GM21367 (cell line): ENCODE measurements around the gene CWF19L2.
"Not testable (repeated sequence)": the region's sequence is repeated elsewhere in the genome, so short reads cannot be mapped to it uniquely, and the experiment has no call there.

Experiments used
- ATAC-seq: cut with Tn5 transposase; IDR thresholded peaks from one replicate; pipeline ENCODE4 v1.9.1; 2021; ENCODE audit not compliant: unreplicated experiment

The CWF19L2 gene

DNA sequence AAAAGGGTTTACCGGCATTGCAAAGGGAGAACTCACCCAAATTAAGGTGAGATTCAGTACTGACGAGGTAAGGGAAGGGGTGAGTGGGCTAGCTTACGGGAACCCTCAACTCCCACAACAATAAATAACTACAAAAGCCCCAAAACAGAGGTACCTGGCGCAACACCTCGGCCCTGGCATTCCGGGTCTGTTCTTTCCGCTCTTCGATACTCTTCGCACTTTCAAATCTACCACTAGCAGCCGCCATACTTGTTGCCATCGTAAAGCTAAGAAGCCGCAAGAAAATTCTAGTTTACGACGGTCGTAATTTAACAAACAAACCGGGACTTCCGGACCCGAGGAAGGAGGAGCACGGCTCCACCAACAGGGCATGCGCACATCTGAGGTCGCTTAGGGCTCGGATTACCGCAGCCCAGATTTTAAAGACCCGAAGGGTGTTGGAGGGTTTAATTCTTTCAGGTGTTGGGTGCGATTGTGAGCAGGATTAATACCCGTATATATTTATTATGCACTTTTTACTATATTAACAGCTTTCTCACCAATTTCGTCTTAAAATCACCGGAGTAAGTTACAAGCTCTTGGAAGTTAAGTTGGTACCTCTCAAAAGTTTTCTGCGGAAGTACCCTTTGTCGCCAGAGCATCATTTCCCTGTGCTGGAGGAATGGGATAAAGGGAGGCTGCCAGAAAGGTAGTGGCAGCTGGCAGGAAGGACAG lies at the start of gene CWF19L2:
CWF19L2 (minus strand) TSS at position 268 of the 714 bp plus-strand sequence; CDS start at position 259, 9 bp downstream.
- peak; percentile 98 for ATAC-seq

DNA sequence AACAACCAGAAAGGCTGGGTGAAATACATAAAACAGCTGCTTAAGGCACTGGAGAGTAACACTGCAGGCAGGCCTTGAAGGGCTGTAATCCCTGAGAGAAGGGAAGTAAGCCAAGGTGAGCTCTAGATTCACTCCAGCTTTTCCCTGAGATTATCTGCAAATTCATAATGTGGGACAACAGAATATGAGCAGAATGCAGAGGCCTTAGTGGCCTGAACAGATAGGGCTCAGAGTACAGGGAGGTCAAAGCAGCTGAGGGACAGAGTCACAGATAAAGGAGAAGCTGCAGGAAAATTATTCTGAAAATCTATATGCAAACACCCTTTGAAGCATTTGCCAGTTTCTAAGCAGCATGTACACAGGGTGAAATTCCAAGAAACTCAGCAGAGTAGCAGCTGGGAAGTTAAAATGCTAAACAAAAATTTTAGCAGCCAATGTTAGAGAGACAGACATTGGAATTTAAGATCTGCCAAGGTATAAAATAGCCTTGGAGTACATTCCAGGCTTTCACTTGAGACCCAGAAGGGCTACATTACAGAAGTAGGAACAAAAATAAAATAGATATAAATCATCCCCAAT lies 48.1 kb upstream of the CWF19L2 start:
- no peak for ATAC-seq

DNA sequence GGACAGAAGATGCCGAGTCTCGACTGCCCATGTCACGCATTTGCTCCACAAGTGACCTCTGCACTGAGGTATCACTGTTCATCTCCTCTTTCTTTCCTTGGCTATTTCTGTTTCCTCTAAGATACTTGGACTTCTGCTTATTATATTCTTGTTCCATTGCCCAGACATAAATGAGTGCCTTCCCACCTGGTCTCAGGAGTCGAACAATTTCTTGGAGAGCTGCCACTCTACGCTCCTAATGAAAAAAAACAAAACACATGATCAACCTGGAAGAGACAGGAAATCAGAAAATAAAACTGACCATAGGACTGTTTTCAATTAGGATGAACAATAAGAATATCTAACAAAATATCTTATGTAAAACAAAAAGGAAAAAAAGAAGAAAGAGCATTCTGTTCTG lies 47.4 kb upstream of the CWF19L2 start:
- ATAC-seq: no peak

DNA sequence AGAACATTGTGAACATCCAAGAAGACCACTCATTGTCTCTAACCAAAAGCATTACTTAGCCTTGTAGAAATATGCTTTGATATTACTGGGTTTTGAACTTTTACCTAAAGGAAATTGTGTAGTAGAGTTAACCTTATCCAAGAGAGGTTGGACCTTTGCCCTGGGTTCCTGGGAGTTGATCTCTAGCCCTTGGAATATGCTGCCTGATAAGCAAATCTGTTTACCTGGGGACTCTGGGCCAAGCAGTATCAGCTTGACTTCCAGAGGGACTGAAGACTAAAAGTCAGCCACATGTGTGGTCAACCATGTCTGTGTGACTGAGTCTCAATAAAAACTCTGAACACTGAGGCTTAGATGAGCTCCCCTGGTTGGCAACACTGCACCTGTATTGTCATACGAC lies 44.1 kb upstream of the CWF19L2 start:
- ATAC-seq: no peak

DNA sequence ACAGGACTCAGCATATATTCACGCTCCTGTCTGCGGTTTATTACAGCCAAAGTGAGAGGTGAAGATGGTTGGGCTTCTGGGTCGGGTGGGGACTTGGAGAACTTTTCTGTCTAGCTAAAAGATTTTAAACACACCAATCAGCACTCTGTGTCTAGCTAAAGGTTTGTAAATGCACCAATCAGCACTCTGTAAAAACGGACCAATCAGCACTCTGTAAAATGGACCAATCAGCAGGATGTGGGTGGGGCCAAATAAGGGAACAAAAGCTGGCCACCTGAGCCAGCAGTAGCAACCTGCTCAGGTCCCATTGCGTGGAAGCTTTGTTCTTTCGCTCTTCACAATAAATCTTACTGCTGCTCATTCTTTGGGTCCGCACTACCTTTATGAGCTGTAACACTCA lies 39.7 kb upstream of the CWF19L2 start:
- ATAC-seq: not testable (repeated sequence)

DNA sequence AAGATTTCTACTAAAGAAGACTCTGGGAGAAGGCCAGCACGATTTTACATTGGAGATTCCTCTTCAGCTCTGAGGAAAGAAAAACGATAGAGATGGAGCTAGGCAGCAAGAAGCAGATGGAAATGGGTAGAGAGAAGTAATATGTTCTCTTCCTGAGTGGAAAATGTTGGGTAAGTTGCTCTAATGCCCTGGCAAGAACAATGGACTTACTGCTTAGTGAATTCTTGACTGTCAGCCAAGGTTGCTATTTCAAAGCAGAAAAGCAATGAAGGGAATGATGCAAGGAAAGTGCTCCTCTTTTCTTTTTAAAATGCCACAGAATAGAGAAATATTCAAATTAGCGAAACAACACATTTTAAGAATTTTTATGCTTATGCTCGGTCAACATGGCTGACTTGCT lies 38.4 kb upstream of the CWF19L2 start:
- ATAC-seq: no peak

DNA sequence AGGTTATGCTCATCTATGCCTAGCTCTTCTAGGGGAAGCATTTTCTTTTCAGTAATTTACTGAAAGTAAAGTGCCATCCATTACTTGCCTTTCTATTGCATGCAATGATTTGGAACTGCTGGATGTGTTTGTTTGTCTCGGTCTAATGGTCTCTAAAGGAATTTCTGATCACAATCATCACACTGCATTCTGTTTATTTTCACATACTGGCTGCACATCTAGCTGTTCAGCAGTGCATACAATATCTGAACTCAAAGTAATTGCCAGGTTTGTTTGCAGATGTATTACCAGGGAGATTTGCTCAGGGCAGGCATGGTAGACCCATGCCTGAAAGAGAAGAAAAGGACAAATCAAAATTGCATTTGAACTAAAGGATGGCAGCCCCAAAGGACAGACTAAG lies 36.4 kb upstream of the CWF19L2 start:
- no peak for ATAC-seq

DNA sequence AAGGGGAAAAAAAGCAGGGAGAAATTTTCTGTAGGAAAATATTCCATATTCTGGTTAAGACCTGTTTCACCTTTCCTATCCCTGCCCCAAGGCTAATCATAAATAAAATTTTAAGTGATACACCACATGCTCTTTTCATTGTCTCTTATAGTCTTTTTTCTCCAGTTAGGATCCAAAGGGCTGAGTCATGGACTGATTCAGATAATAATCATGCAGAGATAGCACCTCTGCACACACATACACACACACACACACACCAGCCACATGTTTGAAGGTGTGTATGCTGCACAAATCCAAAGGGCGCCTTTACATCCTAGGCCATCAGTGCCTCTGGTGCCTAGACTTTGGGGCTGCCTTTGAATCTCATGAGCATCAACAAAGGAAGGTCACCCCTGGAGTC lies 35.5 kb upstream of the CWF19L2 start:
- no peak for ATAC-seq

DNA sequence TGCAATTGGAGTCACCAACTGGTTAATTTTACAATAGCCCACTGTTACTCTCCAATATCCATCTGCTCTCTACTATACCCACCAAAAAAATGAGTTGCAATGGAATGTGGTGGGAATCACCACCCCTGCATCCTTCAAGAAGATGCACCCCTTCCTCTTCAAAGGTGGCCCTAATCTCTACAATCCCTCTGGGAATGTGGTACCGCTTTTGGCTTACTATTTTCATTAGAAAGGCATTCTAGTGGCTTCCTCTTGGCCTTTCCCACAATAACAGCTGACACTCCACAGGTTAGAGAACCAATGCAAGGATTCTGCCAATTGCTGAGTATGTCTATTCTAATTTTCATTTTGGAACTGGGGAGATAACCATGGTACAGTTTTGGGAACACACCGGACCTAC lies 33.2 kb upstream of the CWF19L2 start:
- ATAC-seq: no peak

DNA sequence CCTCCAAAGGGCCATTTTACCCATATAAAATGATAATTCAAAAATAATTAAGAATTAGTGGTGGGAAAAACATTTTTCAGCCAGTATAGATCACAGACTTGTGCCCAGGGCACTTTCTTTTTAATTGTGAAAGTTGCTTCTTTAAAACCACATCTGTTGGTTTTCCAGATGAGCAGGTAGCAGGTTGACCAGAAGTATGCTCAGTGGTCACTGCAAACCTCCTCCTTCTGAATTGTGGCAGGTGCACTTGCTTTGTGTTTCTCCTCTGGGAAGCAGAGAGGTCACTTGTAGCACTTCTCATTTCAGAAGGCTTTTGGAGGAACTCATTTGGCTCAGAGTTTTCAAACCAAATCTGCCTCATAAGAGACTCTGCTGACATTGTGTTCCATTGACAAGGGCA lies 24.6 kb upstream of the CWF19L2 start:
- no peak for ATAC-seq

DNA sequence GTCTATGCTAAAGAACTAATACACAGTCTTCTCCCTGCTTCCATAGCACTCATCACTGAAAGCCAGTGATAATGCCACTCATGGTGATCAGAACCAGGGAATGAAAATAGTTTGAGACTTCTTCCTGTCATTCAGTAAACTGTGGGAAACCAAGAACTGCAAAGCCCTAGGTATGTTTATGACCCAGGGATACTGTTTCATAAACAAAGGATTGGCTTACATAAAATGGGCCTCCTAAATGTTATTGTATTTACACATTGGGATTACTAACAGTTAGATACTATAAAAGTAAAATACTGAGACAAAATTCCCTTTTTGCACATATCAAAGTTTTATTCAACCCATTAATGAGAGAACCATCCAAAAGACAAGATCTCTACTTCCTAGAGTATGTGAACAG lies 21.3 kb upstream of the CWF19L2 start:
- no peak for ATAC-seq

DNA sequence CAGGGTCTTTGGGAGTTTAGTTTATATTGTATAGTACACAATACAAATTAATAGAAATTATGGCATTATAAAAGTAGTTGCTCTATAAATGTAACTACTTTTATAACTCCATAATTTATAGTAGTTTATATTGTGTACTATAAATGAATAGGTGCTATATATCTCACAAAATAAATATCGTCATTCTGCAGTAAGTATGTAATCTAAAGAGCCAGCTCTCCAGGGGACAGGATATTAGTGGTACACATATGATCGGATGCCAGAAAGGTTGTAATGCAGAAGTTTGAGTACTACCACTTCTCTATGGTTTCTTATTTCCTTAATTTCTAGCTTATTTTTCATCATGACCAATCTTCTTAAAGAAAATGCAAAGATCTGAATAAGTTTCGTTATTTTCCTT lies 20.2 kb upstream of the CWF19L2 start:
- no peak for ATAC-seq

DNA sequence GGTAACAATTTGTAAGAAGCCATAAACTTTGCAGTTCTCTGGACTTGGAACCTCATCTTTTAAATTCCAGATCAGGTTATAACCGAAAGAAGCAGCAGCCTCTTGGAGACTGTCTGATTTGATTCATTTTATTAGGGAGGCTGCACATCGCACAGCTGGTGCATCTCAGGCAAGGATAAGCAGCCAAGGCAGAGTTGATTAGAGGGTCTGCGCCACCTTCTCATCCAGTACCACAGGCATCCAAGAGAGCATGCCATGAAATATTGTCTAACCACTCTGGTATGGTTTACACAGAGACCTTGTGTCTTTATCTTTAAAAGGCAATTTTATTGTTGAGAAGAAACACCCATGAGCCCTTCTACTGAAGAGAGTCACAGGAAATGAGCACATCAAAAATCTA lies 16.2 kb upstream of the CWF19L2 start:
- ATAC-seq: no peak

DNA sequence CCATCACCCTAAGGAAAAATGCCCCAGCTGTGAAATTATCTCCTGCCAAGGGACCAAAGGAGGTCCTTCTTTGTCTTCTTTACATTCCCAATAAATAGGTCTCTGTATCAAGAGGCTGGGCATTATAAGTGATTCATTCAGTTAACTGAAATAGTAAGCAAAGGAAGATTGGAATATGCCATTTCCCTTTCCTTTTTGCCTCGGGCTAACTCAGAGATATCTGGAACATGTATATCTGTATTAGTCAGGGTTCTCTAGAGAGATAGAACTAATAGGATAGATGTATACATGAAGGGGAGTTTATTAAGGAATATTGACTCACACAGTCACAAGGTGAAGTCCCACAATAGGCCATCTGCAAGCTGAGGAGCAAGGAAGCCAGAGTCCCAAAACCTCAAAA lies 15.3 kb upstream of the CWF19L2 start:
- ATAC-seq: no peak

DNA sequence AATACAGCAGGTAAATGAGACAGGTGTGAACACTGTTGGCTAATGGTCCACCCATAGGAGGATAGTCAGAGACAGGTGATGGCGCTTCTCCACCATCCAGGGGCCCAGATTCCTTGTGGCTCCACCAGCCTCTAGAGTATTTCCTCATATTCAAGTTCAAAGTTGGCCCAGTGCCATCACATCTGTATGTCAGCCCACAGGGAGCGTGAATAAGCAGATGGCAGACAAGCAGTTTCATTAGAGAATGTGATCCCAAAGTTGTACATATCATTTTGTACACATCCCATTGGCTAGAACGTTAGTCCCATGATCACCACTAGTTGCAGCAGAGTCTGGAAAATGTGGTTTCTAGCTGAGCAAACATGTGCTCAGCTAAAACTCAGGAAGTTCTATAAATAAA lies 11.0 kb upstream of the CWF19L2 start:
- no peak for ATAC-seq

DNA sequence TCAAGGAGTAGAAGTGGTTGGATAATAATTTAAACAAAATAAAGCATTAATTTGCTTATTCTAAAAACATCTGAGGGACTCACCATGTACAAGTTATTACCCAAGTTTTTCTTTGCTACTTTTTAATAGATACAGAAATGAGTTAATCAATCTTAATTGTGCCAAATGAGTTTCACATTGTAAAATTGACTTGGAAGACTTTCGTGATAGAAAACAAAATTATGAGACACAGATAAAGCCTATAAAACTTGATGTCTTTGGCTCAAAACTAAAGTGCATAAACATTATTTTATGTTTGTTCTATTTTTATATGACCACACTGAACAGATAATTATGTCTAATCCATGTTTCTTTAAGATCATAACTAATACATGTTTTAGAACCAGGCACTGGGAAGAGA lies 10.1 kb upstream of the CWF19L2 start:
- no peak for ATAC-seq

DNA sequence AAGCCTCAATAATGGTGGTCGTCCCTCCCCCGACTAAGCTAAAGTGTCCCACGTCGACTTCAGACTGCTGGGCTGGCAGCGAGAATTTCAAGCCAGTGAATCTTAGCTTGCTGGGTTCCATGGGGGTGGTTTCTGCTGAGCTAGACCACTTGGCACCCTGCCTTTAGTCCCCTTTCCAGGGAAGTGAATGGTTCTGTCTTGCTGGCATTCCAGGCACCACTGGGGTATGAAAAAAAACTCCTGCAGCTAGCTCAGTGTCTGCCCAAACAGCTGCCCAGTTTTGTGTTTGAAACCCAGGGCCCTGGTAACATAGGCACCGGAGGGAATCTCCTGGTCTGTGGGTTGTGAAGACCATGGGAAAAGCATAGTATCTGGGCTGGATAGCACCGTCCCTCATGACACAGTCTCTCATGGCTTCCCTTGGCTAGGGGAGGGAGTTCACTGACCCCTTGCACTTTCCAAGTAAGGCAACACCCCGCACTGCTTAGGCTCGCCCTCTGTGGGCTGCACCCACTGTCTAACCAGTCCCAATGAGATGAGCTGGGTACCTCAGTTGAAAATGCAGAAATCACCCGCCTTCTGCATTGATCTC lies 8.7 kb upstream of the CWF19L2 start:
- not testable (repeated sequence) for ATAC-seq

DNA sequence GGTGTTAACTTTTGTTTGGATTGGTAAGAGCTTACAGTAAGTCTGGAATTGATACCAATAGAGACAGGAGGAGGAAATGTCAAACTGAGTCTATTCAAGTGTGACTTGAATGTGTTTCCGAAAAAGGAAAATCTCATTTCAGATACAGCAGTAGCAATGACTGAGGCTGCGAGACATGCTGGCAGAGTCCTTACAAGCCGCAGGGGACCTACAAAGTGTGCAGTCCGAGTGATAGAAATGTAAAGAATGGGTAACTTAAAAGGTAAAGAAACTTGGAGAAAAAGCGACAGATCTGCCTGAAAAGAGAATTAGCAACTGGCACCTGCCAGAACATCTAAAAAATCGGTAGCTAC lies 444 bp downstream of the CWF19L2 start:
- ATAC-seq: peak; percentile 32

DNA sequence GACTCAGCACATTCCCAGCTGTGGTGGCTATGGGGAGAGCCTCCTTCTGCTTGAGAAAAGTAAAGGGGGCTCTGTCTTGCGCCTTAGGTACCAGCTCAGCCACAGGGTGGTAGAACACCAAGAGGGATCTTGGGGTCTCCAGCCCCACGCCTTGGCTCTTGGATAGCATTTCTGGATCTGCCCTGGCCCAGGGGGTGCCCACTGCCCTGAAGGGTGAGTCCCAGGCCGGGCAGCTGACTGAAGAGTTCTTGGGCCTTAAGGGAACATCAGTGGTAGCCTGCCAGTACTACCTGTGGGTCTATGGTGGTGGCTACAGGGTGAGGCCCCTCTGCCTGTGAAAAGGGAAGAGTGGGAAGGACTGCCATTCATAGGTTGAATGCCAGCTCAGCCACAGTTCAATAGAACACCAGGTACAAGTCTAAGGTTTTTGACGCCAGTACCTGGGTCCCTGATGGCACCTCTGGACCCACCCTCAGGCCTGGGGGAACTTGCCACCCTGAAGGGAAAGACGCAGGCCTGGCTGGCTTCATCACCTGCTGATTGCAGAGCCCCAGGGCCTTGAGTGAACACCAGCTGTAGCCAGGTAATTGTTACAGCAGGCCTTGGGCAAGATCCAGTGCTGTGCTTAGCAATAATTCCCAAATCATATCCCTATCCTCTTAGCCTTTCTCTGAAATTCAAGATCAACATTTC lies 3.9 kb downstream of the CWF19L2 start:
- ATAC-seq: no peak

DNA sequence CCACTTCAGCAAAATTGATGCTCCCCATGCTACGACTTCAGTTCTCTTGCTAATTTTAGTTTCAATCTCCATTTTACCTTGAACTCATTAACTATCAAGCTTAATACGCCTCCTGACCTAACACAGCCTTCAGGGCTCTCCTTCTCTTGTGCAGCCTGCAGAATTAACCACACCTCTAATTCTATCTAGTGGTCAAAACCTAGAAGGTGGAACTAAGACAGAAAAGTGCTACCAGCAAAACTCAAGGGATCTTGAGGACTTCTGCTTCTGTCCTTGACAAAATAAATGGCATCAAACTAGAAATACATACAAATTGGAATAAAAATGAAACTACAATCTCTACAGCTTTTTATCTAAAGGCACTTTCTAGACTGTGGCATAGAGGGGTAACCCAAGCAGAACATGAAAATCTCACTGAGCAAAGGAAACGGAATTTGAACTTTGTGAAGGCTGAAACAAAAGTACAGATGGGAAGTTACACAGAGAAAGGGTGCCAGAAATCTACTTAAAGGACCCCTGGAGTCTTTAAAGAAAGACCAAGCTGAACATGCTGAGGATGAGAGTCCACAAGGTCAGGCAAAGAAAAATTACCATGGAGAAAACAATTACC lies 10.7 kb downstream of the CWF19L2 start:
- ATAC-seq: peak; percentile 74

DNA sequence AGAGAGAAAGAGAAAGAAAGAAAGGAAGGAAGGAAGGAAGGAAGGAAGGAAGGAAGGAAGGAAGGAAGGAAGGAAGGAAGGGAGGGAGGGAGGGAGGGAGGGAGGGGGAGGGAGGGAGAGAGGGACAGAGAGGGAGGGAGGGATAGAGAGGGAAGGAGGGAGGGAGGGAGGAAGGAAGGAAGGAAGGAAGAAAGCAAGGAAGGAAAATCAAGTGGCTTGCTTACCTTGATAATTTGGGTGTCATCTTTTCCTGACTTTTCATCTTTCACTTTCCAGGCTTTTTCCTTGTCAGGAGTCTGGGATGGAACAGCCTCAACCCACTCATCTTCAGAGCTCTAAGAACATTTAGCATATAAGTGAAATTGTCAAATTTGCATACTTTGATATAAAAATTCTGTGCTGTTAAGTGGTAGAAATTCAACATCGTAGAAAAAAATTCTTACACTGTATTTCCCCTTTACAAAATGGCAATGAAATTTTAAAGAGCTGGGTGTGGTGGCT lies 14.9 kb downstream of the CWF19L2 start:
- ATAC-seq: no peak
